Measurements from ENCODE around the gene HNRNPL. TPM values are rescaled to one million over a fixed set of nuclear protein-coding genes. Genes with fewer than 3 reads are reported as not detected.

The HNRNPL gene
- total and polyA plus RNA-seq, 9 of the 15 experiments (the other 6 are each of a cell fraction or from before 2014, with no cell fraction given): 39.5 to 610 (median 299) TPM

DNA sequence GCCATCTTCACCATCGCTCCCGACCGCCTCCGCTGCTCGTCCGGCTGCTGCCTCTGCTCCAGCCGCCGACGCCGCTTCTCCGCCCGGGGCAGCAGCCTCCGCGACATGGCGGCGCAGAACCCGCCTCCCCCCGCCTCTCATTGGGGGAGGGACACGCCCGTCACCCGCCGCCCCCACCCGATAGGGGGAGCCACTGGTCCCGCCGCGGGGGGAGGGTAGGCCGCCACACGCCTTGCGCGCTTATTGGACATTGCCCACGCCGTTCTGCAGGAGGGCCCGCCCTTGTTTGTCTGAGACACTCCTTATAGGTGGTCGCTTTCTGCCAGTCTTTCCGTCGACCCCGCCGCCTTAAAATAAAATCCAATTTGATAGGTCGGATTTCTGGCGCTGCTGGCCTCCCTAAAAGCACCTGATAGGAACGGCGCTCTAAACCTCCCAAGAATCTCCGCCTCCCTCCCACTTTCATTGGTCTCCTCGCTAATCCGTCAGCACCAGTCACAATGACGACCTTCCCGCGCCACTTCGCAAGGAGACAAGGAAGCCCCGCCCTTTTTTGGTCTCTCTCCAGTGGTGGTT, at the start of gene HNRNPL (continued):
- TF ChIP-seq, protein P1, sequence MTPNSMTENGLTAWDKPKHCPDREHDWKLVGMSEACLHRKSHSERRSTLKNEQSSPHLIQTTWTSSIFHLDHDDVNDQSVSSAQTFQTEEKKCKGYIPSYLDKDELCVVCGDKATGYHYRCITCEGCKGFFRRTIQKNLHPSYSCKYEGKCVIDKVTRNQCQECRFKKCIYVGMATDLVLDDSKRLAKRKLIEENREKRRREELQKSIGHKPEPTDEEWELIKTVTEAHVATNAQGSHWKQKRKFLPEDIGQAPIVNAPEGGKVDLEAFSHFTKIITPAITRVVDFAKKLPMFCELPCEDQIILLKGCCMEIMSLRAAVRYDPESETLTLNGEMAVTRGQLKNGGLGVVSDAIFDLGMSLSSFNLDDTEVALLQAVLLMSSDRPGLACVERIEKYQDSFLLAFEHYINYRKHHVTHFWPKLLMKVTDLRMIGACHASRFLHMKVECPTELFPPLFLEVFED (CRISPR knock-in tag; conservative IDR thresholded peaks at IDR 0.05): no peak
- TF ChIP-seq JUN (IDR thresholded peaks at IDR 0.05; ENCODE audit: borderline replicate concordance, low read depth, low read length): no peak
- no peak for TF ChIP-seq JUN (CRISPR knock-in tag; IDR thresholded peaks at IDR 0.05; ENCODE audit: borderline replicate concordance)
- no peak for TF ChIP-seq TARDBP (IDR thresholded peaks at IDR 0.05)
- TF ChIP-seq, protein P2, sequence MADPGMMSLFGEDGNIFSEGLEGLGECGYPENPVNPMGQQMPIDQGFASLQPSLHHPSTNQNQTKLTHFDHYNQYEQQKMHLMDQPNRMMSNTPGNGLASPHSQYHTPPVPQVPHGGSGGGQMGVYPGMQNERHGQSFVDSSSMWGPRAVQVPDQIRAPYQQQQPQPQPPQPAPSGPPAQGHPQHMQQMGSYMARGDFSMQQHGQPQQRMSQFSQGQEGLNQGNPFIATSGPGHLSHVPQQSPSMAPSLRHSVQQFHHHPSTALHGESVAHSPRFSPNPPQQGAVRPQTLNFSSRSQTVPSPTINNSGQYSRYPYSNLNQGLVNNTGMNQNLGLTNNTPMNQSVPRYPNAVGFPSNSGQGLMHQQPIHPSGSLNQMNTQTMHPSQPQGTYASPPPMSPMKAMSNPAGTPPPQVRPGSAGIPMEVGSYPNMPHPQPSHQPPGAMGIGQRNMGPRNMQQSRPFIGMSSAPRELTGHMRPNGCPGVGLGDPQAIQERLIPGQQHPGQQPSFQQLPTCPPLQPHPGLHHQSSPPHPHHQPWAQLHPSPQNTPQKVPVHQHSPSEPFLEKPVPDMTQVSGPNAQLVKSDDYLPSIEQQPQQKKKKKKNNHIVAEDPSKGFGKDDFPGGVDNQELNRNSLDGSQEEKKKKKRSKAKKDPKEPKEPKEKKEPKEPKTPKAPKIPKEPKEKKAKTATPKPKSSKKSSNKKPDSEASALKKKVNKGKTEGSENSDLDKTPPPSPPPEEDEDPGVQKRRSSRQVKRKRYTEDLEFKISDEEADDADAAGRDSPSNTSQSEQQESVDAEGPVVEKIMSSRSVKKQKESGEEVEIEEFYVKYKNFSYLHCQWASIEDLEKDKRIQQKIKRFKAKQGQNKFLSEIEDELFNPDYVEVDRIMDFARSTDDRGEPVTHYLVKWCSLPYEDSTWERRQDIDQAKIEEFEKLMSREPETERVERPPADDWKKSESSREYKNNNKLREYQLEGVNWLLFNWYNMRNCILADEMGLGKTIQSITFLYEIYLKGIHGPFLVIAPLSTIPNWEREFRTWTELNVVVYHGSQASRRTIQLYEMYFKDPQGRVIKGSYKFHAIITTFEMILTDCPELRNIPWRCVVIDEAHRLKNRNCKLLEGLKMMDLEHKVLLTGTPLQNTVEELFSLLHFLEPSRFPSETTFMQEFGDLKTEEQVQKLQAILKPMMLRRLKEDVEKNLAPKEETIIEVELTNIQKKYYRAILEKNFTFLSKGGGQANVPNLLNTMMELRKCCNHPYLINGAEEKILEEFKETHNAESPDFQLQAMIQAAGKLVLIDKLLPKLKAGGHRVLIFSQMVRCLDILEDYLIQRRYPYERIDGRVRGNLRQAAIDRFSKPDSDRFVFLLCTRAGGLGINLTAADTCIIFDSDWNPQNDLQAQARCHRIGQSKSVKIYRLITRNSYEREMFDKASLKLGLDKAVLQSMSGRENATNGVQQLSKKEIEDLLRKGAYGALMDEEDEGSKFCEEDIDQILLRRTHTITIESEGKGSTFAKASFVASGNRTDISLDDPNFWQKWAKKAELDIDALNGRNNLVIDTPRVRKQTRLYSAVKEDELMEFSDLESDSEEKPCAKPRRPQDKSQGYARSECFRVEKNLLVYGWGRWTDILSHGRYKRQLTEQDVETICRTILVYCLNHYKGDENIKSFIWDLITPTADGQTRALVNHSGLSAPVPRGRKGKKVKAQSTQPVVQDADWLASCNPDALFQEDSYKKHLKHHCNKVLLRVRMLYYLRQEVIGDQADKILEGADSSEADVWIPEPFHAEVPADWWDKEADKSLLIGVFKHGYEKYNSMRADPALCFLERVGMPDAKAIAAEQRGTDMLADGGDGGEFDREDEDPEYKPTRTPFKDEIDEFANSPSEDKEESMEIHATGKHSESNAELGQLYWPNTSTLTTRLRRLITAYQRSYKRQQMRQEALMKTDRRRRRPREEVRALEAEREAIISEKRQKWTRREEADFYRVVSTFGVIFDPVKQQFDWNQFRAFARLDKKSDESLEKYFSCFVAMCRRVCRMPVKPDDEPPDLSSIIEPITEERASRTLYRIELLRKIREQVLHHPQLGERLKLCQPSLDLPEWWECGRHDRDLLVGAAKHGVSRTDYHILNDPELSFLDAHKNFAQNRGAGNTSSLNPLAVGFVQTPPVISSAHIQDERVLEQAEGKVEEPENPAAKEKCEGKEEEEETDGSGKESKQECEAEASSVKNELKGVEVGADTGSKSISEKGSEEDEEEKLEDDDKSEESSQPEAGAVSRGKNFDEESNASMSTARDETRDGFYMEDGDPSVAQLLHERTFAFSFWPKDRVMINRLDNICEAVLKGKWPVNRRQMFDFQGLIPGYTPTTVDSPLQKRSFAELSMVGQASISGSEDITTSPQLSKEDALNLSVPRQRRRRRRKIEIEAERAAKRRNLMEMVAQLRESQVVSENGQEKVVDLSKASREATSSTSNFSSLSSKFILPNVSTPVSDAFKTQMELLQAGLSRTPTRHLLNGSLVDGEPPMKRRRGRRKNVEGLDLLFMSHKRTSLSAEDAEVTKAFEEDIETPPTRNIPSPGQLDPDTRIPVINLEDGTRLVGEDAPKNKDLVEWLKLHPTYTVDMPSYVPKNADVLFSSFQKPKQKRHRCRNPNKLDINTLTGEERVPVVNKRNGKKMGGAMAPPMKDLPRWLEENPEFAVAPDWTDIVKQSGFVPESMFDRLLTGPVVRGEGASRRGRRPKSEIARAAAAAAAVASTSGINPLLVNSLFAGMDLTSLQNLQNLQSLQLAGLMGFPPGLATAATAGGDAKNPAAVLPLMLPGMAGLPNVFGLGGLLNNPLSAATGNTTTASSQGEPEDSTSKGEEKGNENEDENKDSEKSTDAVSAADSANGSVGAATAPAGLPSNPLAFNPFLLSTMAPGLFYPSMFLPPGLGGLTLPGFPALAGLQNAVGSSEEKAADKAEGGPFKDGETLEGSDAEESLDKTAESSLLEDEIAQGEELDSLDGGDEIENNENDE (IDR thresholded peaks at IDR 0.05; ENCODE audit: low read depth, low read length): no peak
- TF ChIP-seq MEIS2 (IDR thresholded peaks at IDR 0.05; ENCODE audit: partially characterized antibody): no peak
- peak; percentile 97 for TF ChIP-seq PBX2 (CRISPR knock-in tag; IDR thresholded peaks at IDR 0.05; ENCODE audit: low read depth)
- TF ChIP-seq PBX2 (tag; conservative IDR thresholded peaks at IDR 0.05; ENCODE audit: low read depth): peak; percentile 100
- no peak for TF ChIP-seq CBX8 (IDR thresholded peaks at IDR 0.05; ENCODE audit: borderline replicate concordance, extremely low read depth, low read depth, low read length, poor library complexity, severe bottlenecking)
- no peak for TF ChIP-seq MAFF (IDR thresholded peaks at IDR 0.05; ENCODE audit: low read length)
- peak; percentile 23; the same call in 1 of the 2 replicates for TF ChIP-seq BHLHE40 (IDR thresholded peaks at IDR 0.05; ENCODE audit: low read length)
- no peak for TF ChIP-seq TSC22D4 (tag; IDR thresholded peaks at IDR 0.05)
- no peak for TF ChIP-seq HDAC8 (tag; IDR thresholded peaks at IDR 0.05)
